Stimulated activated CD8-positive, alpha-beta memory T cell treated with anti-CD3 and anti-CD28 coated beads, Interleukin-15, amount 100 ng/mL, for 24 hours (primary cell): ENCODE results near the gene RASL10A.

ENCODE experiments used
- DNase-seq: peaks from one replicate; pipeline ENCODE4 v3.0.0-alpha.2; 2020; ENCODE audit warnings: low read depth

Gene RASL10A

DNA sequence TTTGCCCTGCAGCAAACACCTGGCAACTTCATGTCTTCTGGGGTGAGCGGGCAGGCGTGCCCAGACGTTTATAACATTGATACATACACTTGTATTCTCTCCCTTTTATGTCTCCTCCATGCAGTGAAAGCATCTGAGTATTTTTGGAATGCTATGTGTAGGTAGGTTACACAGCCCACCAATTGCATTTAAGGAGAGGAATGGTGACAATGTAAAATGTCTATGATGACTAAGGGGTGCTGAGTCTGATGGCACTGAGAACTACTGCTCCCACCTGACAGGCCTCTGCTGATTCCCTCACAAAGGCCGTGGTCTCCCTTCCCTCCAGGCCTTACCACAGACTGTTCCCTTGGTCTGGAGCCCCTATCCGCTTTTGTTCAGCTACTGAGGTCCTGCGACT lies 22.9 kb upstream of the RASL10A start:
- DNase-seq: no peak

DNA sequence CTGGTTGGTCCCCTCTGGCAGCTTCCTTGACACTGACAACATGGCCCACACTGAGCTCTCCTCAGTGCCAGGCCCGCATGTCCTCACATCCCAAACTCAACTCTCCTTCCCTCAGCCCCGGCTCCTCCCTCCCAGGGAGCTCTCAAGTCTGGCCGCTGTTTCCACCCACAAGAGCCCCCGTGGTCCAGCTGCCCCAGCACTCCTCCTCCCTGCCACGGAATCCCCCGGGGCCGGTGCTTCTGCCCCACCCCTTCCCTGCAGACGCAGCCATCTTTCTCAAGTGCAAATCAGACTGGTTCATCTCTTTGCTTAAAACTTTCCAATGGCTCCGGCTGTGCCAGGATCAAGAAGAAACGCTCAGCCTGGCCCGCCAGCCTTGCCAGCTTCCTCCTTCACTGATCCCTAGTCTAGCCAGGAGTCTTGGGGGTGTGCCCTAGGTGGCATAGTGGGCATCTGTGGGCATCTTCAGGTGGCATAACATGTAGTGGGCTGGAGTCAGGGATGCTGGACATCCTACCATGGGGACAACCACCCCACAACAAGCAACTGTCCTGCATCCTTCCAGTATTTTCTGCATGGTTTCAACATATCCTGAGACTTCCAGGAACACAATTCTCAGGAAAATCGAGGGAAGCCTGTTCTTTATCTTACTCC lies 22.3 kb upstream of the RASL10A start:
- no peak for DNase-seq

DNA sequence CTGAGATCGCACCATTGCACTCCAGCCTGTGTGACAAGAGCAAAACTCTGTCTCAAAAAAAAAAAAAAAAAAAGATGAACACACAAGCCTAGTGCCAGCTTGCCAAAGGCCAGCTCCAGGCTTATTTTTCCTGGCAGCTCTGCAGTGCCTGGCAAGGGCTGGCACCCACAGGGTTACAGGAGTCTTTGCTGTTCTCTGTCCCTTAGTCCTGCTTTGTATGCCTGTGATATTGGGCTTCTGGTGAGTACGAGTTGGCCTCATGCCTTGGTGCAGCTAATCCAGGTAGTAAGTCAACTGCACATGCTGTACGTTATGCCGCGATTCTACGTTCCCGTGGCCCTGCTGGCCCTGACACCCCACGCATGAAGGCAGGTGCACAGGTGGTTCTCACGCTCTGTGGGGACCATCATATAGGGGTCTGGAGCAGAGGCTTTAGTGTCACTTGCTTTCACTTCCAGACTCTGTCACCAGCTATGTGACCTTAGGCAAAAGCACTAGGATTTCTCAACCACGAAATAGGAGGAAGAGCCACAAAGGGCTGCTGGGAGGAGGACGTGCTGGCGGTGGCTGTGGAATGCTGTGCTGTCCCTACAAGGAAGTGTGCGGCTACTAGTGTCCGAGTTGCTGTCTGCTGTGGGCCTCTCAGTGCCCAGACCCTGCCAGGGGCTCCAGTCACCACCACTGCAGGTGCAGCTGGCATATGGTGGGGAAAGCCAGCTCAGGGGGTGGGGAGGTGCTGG lies 21.4 kb upstream of the RASL10A start:
- no peak for DNase-seq

DNA sequence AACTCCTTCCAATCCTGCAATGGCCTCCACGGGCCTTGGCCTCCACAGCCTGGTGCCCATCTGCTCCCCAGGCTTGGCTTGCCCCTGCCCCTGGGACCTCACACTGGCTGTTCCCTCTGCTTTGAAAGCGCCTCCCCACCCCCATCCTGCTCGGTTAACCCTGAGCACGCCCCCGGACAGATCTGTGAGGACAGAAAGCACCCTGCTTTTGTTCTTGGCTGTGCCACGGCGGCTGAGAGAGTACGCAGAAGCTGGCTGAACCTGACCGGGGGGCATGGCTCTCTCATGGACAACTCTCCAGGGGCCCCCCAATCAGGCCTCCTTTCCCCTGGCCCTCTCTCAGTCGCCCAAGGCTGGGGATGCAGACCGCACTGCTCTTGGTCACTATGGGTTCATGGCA lies 20.2 kb upstream of the RASL10A start:
- DNase-seq: no peak

DNA sequence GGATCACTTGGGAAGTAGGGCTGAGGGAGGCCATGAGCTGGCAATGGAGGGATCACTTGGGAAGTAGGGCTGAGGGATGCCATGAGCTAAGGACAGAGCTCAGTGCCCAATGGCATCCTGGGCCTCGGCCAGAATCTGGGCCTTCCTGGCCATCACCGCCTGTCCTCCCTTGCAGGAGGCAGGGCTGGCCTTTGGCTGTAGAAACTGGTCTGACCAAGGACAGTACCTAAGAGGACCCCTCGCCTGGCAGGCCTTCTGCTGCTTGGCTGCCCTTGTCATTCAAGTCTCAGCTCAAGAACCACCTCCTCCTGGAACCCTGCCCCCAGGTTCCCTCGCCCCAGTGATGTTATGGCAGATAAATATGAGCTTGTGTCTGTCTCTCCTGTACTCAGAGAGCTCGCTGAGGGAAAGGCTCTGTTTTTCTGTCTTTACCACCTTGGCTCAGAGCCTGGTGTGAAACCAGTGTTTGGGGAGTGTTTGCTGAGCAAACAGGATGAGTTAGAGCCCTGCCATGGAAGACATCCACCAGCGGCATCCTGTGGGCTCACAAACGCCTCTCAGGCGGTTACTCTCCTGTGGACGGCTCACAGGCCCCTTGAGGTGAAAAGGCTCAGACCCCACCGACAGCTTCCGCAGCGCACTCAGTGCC lies 19.3 kb upstream of the RASL10A start:
- DNase-seq: no peak

DNA sequence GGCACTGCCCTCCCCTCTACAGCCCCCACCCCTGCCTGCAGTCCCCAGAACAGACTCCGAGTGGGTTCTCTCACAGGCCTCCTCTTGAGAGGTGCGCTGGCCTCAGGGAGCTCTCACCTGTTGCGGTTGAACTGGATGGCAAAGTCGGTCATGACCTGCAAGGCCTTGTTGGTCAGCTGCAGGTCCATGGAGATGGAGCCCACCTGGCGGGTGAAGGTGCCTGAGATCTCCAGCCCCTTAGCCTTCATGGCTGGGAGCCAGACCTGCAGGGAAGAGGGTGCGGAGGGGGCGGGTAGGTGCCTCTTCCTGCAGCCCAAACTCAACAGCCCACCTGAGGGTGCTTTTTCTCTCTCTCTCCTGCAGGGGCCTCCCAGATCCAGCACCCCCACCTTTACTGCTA lies 18.7 kb upstream of the RASL10A start:
- no peak for DNase-seq

DNA sequence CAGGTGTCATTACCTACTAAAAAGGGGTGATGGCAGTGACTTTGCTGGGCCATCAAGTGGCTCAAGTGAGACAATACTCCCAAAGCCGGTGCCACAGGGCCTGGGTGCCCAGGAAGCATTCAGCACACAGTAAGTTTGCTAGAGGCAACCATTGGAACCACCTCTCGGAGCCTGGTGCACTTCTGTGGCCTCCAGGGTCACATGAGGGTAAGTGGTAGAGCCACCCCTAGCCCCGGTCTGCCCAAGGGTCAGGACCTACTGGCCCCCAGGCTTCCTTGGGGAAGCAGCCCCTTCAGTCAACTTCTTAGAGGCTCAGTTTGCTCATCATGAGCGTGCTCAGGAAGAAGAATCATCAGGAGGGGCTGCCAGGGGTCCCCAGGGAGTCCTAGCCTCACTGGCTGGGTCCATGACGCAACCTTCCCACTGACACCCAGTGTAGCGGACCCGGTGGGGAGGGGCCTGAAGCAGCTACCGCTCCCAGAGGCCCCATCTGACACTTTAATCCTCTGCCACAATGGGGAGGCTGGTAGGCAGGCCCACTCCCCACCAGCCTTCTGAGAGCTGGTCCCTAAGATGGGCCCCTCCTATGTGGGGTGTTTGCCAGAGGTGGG lies 17.5 kb upstream of the RASL10A start:
- DNase-seq: no peak

DNA sequence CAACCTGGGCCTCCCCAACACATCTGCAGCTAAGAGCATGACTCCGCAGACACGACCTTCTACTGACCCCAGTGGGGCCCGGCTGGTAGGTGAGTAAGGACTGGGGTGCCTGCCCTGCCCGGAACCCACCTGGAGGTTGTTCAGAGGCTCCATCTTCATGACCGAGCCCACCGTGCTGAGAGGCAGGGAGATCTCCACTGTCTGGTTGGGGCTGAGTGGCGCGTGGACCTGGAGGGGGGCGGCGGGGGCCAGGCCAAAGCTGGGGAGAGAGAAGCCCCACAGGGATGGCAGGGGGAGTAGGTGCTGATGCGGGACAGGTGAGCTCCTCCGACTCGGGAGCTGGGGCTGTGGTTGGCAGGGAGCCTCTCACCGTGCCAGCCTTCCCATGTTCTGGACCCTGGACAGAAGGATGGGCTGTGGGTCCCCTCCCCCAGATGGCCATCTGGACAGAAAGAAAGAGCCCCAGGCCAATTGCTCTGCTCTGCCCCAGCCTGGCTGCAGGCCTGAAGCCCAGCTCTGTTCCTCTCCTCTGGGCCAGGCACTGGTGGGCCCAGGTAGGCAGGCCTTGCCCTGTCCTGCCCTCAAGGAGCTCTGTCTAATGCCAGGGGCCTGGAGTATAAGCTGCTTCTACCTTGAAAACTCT lies 16.3 kb upstream of the RASL10A start:
- no peak for DNase-seq

DNA sequence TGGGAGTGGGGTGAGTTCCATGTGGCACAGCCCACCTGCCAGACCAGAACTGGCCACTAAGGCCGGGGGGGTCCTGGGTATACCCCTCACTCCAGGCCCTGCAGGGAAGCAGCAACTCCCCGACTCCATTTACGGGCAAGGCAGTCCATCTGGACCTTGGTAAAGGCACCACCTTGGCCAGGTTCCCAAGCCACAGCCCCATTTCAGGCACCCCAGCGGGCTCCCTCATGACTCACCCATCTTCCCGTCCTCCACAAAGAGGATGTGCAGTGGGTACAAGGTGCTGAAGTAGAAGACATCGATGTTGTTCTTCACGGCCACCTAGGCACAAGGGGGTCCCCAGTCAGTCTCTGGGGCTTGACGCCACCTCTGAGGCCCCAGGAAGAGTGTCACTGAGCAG lies 15.7 kb upstream of the RASL10A start:
- no peak for DNase-seq

DNA sequence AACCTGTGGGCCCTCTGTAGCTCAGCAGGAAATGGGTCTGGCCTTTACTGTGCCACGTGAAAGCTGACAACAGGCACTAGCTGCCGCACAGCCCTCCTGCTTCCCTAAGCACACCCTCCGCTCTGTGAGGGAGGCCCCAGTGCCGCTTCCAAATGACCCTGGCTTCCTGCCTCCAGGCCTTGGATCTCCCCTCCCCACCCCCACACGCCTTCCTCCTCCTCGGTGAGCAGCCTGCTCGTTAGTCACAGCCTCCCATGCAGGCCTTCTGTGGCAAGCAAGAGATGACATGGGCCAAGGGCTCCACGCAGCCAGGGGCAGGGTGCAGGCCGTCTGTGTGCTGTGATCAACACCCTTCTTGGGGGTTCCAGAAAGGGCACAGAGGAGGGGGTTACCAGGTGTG lies 15.3 kb upstream of the RASL10A start:
- DNase-seq: no peak

DNA sequence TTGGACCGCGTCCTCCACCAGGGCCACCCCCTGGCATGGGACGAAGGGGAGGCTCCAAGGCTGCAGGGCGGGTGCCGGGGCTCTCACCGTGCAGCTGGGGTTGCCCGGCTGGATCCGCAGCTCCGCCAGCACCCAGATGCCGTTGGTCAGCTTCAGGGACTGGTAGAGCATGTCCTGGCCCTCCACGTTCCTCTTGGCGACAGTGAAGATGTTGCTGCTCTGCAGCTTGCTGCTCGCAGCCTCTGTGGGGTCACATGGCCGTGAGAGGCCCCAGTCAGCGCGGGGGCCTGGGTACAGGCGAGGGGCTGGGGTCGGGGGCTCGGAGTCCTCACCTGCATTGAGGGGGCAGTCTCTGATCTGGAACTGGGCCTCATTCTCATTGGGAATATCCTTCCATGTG lies 14.8 kb upstream of the RASL10A start:
- no peak for DNase-seq

DNA sequence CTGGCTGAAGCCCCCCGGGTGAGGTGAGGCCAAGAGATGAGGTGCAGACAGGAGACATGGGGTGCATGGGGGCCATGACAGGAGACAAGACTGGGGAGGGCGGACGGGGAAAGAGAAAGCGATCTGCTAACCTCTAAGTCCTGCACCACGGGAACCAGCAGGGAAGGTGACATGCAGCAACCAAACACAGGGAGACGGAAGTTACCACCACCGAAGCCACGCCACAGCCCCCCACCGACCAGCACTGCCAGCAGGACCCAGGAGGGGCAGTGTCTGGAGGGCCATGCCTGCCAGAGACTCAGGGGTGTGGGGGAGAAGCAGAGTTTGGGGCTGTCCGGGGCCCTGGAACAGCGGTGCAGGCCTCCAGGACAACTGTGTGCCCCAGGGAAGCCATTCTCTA lies 14.1 kb upstream of the RASL10A start:
- no peak for DNase-seq

DNA sequence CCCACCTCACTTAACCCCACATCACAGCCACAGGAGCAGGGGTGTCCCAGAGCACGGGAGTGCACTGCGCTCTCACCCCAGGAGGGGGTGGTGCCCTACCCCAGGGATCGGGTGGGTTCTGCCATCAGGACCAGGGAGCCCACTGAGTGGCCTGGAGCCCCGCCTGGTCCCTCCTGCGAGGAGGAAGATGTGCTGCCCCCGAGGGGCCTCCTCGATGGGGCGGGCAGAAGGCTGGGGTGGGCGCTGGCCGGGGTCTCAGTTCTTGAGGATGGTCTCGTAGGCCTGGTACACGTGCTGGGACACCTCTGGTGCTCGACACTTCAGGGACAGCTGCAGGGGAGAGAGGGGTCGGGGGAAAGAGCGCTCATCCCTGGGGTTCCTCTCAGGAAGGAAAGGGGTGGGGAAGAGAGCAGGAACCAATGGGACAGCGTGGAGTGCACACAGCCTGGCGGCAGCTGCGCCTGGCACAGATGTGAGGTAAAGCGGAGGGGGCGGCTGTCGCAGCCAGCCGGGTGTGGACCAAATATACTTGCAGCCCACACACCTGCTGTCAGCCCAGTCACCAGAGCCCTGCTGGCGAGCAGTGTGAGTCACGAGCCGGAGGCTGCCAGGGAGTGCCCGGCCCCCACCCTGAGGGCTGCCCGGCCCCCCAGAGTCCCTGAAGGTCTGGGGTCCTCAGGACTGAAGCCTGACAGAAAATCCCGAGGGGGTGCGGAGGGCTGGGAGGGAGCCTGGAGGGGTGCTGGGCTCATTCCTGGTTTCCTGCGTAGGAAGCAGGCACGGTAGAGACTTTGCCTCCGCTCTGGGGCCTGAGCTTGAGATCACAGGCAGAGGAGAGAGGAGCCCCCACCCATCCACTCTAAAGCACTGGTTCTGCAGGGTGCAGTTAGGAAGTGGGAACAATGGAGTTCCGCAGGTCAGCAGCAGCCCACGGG lies 13.3 kb upstream of the RASL10A start:
- DNase-seq: no peak

DNA sequence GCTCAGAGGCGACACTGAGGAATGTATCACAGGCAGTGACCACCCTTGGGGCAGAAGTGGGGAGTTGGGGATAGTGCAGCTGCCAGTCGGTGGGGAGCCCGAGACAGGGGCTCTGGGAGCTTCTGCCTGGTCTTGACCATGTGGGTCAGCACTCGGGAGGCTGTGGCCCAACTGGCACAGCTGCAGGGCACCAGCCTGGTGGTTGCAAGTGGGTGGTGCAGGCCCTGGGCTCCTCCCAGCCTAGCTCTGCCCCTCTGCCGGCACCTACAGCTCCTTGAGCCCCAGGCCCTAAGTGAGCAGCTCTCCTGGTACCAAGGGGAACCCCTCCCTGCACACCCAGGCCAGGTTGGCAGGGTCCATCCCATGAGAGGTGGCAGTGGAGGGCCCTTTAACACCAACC lies 12.6 kb upstream of the RASL10A start:
- DNase-seq: no peak

DNA sequence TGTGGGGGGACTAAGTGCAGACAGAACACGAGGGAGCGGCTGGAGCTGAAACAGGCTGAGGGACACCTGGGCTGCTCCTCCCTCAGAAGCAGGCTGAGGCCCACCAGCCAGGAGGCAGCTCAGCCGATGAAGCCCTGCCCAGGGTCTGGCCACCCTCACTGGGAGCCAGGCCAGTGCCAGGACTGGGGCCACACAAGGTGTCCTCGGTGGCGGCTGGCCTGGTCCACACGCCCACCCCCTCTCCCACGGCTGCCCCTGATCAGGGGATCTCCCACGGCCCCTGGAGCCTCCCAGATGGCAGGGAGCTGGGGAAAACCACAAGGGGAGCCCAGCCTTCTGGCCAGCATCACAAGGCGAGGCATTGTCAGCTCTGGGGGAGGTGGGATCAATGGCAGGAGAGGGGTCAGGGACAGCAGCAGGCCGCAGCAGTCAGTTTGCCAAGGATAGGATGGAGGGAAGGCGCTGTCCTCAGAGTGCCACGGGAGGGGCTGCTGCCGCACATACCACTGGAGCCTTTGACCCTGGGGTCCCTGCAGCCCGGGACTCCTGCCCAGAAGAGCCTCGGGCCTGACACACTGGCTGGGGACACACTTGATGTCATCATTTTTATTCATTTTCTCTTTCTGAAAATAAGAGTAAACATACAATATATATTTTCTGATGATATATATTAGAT lies 11.7 kb upstream of the RASL10A start:
- no peak for DNase-seq

DNA sequence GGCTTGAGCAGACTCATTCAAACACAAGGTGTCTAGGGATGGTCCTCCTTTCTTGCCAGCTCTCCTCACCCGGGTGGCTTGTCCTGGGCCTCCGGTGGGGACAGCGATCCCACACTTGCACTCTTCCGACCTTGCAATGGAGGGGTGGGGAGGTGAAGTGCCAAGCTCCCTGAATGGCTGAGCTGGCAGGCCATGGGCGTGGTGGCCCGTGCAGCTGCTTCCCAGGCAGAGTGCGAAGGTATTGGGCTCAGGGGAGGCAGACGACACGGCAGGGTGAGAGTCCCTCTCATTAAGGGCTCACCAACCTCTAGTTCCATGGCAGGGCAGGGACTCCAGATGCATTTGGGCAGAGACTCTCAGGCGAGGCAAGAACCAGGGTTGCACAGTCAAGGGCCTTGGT lies 11.0 kb upstream of the RASL10A start:
- DNase-seq: no peak

DNA sequence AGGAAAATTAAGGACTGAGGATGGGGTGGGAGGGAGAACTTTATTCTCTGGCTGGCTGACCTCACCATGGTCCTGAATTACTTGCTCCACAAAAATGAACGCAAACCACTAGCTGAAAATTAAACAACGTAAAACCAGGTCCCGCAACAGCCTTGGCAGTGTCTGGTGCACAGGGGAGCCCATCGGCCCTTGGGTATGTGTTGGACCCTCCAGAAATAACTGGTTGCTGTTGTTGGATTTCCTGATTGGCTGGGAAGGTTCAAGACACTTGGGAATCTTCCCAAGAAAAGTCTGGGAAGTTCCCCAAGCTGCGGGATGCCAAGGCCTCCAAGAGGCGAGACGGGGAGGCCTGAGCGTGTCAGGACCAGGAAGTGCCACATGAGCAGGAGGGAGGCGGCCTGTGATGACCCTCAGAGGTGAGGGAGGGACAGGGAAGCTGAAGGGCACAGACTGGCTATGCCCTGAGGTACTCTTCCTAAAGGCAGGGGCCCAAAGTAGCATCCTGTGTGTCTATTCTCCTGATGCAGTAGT lies 10.4 kb upstream of the RASL10A start:
- DNase-seq: no peak

DNA sequence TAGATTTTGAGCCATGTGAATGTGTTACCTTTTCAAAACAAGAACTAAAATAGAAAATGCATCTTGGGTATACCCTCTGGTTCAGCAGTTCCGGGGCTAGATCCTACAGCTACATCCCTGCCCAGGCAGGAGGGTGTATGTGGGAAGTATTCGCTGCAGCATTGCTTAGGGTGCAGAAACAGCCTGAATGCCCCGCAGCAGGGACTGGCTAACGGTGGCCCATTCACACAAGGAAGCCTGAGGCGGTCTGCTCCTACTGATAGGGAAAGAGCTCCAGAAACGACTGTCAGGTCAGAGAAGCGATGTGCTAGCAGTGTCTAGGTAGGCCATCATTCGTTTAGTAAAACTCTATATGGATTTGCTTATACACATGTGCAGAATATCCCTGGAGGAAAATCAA lies 9.9 kb upstream of the RASL10A start:
- DNase-seq: no peak

DNA sequence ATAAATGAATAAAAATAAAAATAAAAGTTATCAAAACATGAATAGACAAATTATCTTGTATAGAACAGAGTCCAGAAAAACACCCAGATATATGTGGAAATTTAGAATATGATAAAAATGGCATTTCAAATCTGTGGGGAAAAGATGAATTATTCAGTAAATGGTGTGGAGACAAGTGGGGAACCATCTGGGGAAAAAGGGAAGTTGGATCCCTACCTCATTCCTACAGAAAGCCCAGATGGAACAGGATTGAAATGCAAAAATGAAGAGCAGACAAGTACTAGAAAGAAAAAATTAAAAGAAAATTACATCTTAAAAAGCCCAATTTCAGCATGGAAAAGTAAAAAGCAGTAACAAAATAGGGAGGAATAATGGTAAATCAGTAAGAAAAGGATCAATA lies 8.1 kb upstream of the RASL10A start:
- no peak for DNase-seq

DNA sequence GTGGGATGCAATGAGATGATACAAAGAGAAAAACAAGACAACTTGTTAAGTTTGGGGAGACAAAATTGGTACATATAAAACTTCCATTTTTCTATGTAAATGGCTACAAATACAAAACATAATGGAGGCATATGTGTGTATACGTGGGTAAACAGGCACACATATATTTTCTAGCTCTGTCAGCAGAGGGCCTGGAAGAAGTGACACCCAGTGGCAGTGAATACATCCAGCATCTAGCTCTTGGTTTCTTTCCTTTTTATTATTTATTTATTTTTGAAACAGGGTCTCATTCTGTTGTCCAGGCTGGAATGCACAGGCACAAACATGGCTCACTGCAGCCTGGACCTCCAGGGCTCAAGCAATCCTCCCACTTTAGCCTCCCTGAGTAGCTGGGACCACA lies 5.0 kb upstream of the RASL10A start:
- DNase-seq: no peak

DNA sequence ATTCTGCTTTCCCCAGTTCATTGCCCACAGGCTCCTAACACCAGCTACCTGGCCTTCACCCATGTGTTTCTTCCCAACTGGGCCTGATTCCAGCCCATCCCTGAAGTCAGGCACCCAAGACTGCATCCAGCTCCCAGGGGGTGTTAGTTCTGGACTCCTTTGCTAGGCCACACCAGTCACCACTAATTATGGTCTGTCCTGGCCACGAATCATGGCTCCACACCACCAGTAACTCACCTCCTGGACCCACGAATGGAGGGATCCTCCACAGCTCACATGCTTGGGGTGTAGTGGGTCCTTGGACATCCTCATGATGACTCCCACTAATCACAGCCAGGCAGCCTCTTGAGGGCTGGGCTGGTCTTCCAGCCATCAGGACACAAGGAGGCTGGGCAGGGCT lies 3.6 kb upstream of the RASL10A start:
- DNase-seq: no peak
